ENCODE data around the gene MBTPS1.

The MBTPS1 gene

GRCh38 chr16:84034516-84034915 lies 82.2 kb downstream of the MBTPS1 start:
- DNase-seq (ENCODE audit: low spot score), result no peak

- no peak for DNase-seq (ENCODE audit: low spot score)
Measured at GRCh38 chr16:84033251-84034195, 83.2 kb downstream of the MBTPS1 start.

- DNase-seq (ENCODE audit: low spot score), result no peak
Measured at GRCh38 chr16:84032458-84033178, 84.1 kb downstream of the MBTPS1 start.

GRCh38 chr16:84031556-84031955 lies 85.2 kb downstream of the MBTPS1 start:
- no peak for DNase-seq (ENCODE audit: low spot score)

- DNase-seq (ENCODE audit: low spot score), result peak; percentile 14
Measured at GRCh38 chr16:84029297-84030047, 87.3 kb downstream of the MBTPS1 start.

- DNase-seq (ENCODE audit: low spot score), result no peak
Measured at GRCh38 chr16:84027625-84028024, 89.1 kb downstream of the MBTPS1 start.

- no peak for DNase-seq (ENCODE audit: low spot score)
Measured at GRCh38 chr16:84026606-84027005, 90.1 kb downstream of the MBTPS1 start.

DNA sequence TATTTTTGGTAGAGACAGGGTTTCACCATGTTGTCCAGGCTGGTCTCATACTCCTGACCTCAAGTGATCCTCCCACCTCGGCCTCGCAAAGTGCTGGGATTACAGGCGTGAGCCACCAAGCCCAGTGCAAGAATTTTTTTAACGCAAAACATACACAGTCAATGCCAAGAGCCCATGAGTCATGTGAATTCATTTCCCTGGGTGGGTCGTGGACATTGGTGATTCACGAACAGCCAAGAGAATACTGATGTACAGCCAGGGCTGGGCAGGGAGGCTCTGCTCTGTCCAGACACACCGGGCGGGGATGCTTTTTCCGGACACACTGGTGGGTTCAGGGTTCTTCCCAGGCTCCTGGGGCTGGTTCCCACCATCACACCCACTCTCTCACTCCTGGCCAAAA lies 91.9 kb downstream of the MBTPS1 start:
- DNase-seq (ENCODE audit: low spot score), result no peak

DNA sequence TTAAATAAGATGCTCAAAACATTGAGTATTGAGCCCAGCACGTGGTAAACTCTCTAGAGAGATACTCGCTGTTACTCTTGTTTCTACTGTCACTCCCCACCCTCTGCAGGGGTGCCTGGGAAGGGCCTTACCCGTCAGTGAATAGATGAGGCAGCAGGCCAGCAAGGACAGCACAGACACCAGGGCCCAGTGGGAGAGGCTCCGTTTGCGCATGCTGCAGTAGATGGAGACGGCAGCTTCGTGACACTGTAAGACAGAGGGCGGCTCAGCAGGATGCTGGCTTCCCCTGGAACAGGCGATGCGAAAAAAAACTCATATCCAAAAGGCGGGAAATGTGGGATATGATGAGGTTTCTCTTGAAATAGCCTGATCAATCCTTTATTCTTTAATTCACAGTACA lies 94.1 kb downstream of the MBTPS1 start:
- no peak for DNase-seq (ENCODE audit: low spot score)

DNA sequence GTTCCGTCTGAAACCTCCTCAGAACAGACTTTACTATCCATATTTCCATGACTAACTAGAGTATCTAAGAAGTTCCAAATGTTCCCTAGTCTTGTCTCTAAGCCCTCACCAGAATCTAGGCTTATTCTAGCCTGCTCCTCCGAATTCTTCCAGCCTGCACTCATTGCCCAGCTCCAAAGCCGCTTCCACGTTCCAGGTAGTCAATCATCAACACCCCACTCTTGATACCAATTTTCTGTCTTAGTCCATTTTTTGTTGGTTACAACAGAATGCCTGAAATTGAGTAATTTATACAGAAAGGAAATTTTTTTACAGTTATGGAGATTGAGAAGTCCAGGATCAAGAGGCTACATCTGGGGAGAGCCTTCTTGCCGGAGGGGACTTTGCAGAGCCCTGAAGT lies 95.3 kb downstream of the MBTPS1 start:
- no peak for DNase-seq (ENCODE audit: low spot score)

- DNase-seq (ENCODE audit: low spot score), result no peak
Measured at GRCh38 chr16:84020353-84020752, 96.4 kb downstream of the MBTPS1 start.

DNA sequence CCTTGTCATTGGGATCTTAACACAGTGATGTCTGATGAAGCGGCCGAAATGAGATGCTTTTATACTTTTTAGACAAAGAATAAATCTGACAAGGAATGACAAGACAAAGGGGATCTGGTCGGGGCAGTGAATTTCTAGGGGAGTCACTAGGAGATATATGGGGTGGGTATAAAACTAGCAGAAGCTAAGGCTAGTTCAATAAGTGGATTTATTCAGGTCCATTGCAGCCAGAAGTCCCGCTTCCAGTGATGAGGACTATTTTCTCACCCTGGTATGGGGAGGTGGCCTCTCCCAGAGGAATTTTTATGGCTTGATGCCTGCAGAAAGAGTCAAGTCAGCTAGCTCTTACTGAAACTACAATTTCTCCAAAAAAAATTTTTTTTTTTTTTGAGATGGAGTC lies 98.0 kb downstream of the MBTPS1 start:
- no peak for DNase-seq (ENCODE audit: low spot score)

DNA sequence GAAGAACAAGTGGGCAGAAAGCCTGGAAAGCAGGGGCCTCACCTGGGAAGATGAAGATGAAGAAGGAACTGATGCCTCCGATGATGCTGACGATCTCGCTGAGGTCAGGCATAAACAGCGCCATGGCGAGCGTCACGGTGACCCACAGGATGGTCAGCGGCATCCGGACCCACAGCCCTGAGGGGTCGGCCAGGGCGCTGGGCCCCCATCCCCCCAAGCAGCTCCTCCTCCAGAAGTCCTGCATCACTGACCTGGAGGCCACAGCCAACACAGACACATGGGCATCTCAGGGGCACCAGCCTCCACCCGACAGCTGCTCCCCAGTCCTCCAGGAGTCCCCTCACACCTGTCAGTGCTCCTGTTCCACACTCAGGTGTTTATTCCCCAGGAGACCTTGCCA lies 100.3 kb downstream of the MBTPS1 start:
- no peak for DNase-seq (ENCODE audit: low spot score)

GRCh38 chr16:84015399-84015798 lies 101.3 kb downstream of the MBTPS1 start:
- no peak for DNase-seq (ENCODE audit: low spot score)

DNA sequence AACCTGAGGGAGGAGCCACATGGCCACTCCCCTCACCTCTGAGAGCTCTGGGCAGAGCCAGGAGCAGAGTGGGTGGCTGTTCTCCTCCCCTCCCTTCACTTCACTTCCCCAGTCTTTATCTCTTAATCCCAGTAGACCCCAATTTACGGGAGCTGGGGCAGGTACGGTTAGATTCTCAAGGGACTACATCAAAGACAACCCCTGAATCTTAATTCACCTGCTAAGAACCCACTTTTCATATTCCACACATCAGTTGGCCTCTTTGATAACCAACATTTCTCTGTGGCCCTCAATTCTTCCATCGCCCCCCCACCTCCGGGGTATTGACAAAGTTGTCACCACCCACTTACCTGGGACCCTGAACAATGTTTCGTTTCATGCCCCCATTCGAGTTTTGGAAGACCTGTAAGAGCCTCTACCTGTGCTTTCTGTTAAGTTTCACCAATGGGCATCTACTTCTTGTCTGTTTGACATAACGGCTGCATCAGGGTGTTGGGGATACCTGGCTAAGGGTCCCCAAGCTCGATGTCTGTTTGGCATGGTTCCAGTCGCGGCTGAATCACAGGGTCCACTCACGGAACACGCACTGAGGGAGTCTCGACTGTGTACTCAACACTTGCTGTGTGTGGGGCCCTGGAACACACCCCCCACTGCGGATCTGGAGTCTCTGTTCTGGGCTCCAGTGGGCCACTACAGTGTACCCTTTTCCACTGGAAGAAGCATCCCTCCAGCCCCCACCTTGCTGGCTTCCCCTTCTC lies 102.0 kb downstream of the MBTPS1 start:
- no peak for DNase-seq (ENCODE audit: low spot score)

GRCh38 chr16:84013787-84014569 lies 102.8 kb downstream of the MBTPS1 start:
- DNase-seq (ENCODE audit: low spot score), result no peak

GRCh38 chr16:84009282-84009681 lies 107.5 kb downstream of the MBTPS1 start:
- no peak for DNase-seq (ENCODE audit: low spot score)

GRCh38 chr16:84007965-84008364 lies 108.8 kb downstream of the MBTPS1 start:
- DNase-seq (ENCODE audit: low spot score), result no peak

DNA sequence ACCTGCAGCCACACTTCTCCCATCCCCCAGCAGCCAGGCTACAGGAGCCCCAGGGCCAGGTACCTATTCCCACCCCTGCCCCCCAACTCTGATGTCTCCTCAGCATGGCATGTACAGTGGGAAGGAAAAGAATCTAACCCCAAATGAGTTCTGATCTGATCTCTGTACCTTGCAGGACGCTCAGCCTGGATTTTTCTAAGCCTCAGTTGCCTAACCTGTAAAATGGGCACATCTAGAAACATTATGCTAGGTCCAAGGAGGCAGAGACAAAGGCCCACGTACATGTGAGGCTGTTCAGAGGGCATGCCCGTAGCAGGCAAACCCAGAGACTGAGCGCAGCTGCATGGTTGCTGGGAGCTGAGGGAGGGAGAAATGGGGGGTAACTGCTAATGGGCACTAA lies 109.2 kb downstream of the MBTPS1 start:
- DNase-seq (ENCODE audit: low spot score), result no peak

DNA sequence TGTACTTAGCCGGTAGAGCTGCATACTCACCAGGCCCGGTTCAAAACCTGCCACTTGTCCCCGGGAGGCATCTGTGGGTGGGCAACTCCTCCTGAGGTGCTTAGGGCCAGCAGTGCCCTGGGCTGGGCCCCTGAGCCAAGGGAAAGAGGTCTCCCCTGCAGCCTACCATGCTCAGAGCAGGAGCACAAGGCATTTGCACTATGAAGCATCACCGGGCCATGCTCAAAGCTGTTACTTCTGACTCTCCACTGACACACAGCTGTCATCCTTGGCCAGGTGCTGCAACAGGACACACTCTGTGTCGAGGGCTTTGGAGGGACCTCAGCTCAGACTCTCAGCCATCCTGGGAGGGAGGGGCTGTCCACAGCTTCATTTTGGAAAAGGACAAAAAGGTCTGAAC lies 111.4 kb downstream of the MBTPS1 start:
- DNase-seq (ENCODE audit: low spot score), result no peak

GRCh38 chr16:84004442-84004841 lies 112.3 kb downstream of the MBTPS1 start:
- no peak for DNase-seq (ENCODE audit: low spot score)

All from globus pallidus (tissue), 1 donor.